ENCODE data around the gene SDK2. TPM values are rescaled to one million over a fixed set of nuclear protein-coding genes. Genes with fewer than 3 reads are reported as not detected.

SDK2 gene
- total and polyA plus RNA-seq, 2 of the 4 experiments (the other 2 are of a cell fraction): under 0.01 to 0.03 TPM

DNA sequence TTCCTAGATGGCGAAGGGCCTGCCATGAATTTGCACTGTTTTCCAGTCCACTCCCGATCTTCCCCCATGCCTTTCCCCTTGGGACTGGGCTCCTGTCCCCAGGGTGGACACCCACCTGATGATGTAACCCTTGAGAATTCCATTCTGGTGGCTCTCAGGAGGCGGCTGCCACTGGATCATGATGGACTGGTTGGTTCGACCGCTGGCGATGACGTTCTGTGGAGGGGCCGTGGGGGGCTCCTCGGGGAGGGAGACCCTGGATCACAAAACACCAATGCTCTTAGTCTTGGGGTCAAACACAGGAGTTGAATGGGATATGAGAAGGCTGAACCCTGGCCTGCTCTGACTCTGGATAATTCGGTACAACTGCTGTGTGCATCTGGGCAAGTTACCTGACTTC, 225.2 kb downstream of the SDK2 start:
- no peak overlapping the region for H2AK9ac ChIP-seq (replicated peaks; ENCODE audit: low read depth, low read length, poor library complexity)
- H3K56ac ChIP-seq (ENCODE audit: extremely low read depth, insufficient read depth, low read length): no peak overlapping the region
- H2BK15ac ChIP-seq (ENCODE audit: low read depth, low read length): no peak overlapping the region
- no peak overlapping the region for H4K5ac ChIP-seq (ENCODE audit: low read depth, low read length)
- H3K23ac ChIP-seq (ENCODE audit: low read depth, low read length): no peak overlapping the region
- no peaks in the 10 kb centered on the region; the same call in 1 of the 2 replicates for H3K27me3 ChIP-seq (ENCODE audit: control insufficient read depth, insufficient read depth, low read length)
- H3K9ac ChIP-seq (ENCODE audit: low read depth, low read length): no peak overlapping the region
- DNase-seq (no peak), ATAC-seq (ENCODE audit: low read depth) (no peak)
- no peak overlapping the region for H4K8ac ChIP-seq (ENCODE audit: low read depth in 2 of 2, low read length in 2 of 2)
- no peaks in the 10 kb centered on the region for H3K9me1 ChIP-seq (ENCODE audit: insufficient read depth, low read length)
- no peak for TF ChIP-seq CHD1 (IDR thresholded peaks at IDR 0.05; ENCODE audit: low read depth, low read length)
- TF ChIP-seq, protein P1, sequence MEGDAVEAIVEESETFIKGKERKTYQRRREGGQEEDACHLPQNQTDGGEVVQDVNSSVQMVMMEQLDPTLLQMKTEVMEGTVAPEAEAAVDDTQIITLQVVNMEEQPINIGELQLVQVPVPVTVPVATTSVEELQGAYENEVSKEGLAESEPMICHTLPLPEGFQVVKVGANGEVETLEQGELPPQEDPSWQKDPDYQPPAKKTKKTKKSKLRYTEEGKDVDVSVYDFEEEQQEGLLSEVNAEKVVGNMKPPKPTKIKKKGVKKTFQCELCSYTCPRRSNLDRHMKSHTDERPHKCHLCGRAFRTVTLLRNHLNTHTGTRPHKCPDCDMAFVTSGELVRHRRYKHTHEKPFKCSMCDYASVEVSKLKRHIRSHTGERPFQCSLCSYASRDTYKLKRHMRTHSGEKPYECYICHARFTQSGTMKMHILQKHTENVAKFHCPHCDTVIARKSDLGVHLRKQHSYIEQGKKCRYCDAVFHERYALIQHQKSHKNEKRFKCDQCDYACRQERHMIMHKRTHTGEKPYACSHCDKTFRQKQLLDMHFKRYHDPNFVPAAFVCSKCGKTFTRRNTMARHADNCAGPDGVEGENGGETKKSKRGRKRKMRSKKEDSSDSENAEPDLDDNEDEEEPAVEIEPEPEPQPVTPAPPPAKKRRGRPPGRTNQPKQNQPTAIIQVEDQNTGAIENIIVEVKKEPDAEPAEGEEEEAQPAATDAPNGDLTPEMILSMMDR (conservative IDR thresholded peaks at IDR 0.05; ENCODE audit: low read depth, low read length): no peak
- no peak for TF ChIP-seq BHLHE40 (IDR thresholded peaks at IDR 0.05; ENCODE audit: low read depth, low read length)
- TF ChIP-seq, protein P2, sequence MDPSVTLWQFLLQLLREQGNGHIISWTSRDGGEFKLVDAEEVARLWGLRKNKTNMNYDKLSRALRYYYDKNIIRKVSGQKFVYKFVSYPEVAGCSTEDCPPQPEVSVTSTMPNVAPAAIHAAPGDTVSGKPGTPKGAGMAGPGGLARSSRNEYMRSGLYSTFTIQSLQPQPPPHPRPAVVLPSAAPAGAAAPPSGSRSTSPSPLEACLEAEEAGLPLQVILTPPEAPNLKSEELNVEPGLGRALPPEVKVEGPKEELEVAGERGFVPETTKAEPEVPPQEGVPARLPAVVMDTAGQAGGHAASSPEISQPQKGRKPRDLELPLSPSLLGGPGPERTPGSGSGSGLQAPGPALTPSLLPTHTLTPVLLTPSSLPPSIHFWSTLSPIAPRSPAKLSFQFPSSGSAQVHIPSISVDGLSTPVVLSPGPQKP (IDR thresholded peaks at IDR 0.05; ENCODE audit: borderline replicate concordance, low read depth, low read length): no peak
- TF ChIP-seq RFX5 (IDR thresholded peaks at IDR 0.05; ENCODE audit: low read depth, low read length): no peak
- H4K20me1 ChIP-seq (ENCODE audit: insufficient read depth, low read length): no peaks in the 10 kb centered on the region
- in situ Hi-C loops (cut with MboI; ENCODE audit: low sequenced_read_pairs) (no loop called here), intact Hi-C loops (cut with micrococcal nuclease) (no loop called here), dilution Hi-C loops (cut with HindIII; ENCODE audit: low sequenced_read_pairs, unreplicated experiment) (no loop called here)
- no peak overlapping the region for H3K4me3 ChIP-seq (ENCODE audit: insufficient read depth, low read depth, low read length)
- no peaks in the 10 kb centered on the region for H3K36me3 ChIP-seq (ENCODE audit: control insufficient read depth, insufficient read depth, low read length)
- ChIA-PET CTCF (no interaction called here), POLR2A (ENCODE audit: unreplicated experiment) (no interaction called here)
- no peak overlapping the region for H2AFZ ChIP-seq (replicated peaks; ENCODE audit: low read length, poor library complexity)
- no peak overlapping the region for H3K27ac ChIP-seq (ENCODE audit: insufficient read depth, low read length)
- H2BK5ac ChIP-seq (ENCODE audit: low read depth, low read length, poor library complexity, severe bottlenecking): no peak overlapping the region
- BruUV-seq (replicated peaks): no TSS peak
- H3K4me1 ChIP-seq (ENCODE audit: control insufficient read depth, insufficient read depth, low read length): no peaks in the 10 kb centered on the region
- no peak overlapping the region for H2BK120ac ChIP-seq (ENCODE audit: low read depth, low read length)
- no peak overlapping the region for H2AK5ac ChIP-seq (ENCODE audit: low read depth, low read length)
- no peak overlapping the region for H4K91ac ChIP-seq (ENCODE audit: insufficient read depth, low read depth, low read length)
- no peak overlapping the region for H3K14ac ChIP-seq (replicated peaks; ENCODE audit: low read depth, low read length)
- no peaks in the 10 kb centered on the region for H3K9me3 ChIP-seq (ENCODE audit: control insufficient read depth, insufficient read depth, low read length)
- no peak overlapping the region for H3K4ac ChIP-seq (ENCODE audit: low read depth, low read length)
- H3K79me1 ChIP-seq (ENCODE audit: low read depth in 1 of 2, low read length in 2 of 2): no peaks in the 10 kb centered on the region
- no peak overlapping the region for H2BK20ac ChIP-seq (ENCODE audit: low read depth, low read length)
- no peak overlapping the region for H3K4me2 ChIP-seq (ENCODE audit: low read depth, low read length)
- H3K18ac ChIP-seq (ENCODE audit: low read depth, low read length): no peak overlapping the region
- WGBS, 2 experiments (ENCODE audit: extremely low coverage in 2 of 2, insufficient read length in 1 of 2): no CpG with 5 or more reads among the region's 10 CpGs
